Thyroid gland (tissue), 4 donors: ENCODE data around the gene KCTD1. TPM values are rescaled to one million over a fixed set of nuclear protein-coding genes. Genes with fewer than 3 reads are reported as not detected.

Experiments used
- DNase-seq, 2 donors: peaks; one replicate each; pipeline ENCODE4 v3.0.0-alpha.2; 2019
- H3K27ac ChIP-seq, 3 donors: fragments of 200-600 bp; sonication (generic); 1 replicate in 2 of 3; 2 replicates in 1 of 3; pipeline ENCODE4 v1.5.1; 2016 to 2019; ENCODE audit warnings: mild to moderate bottlenecking in 1 of 3, moderate library complexity in 1 of 3
- H3K27me3 ChIP-seq: fragments of 200-600 bp; sonication (generic); one replicate; pipeline ENCODE4 v1.5.1; 2019
- H3K36me3 ChIP-seq, 2 donors: fragments of 200-600 bp; sonication (generic); one replicate each; pipeline ENCODE4 v1.5.1; 2016 to 2019
- H3K4me1 ChIP-seq, 2 donors: fragments of 200-600 bp; sonication (generic); one replicate each; pipeline ENCODE4 v1.5.1; 2017 to 2019
- H3K4me3 ChIP-seq, 3 donors: fragments of 200-600 bp; sonication (generic); replicated peaks in 1 of 3; 1 replicate in 2 of 3; 2 replicates in 1 of 3; pipeline ENCODE4 v1.5.1; 2016; ENCODE audit warnings: mild to moderate bottlenecking in 1 of 3
- H3K9me3 ChIP-seq: fragments of 200-600 bp; sonication (generic); one replicate; pipeline ENCODE4 v1.5.1; 2017
- POLR2A ChIP-seq, 2 donors: fragments of 450-650 bp; IDR thresholded peaks; one replicate each; pipeline ENCODE4 v1.6.1; 2017; ENCODE audit warnings: antibody characterized with exemption in 2 of 2, mild to moderate bottlenecking in 2 of 2, moderate library complexity in 1 of 2
- WGBS, 2 donors: methylation state at CpG; one replicate each; pipeline ENCODE4 v1.1.5; 2017; 5-methylcytosine and 5-hydroxymethylcytosine counted together
- intact Hi-C: fragments of 100-400 bp; cut with DNase I; formaldehyde crosslinking; loops from one replicate; pipeline ENCODE4 v1.15.1; 2023
- total RNA-seq, 4 donors: library from RNA; depleted of rRNA; stranded (reverse); fragments of >200 nt; gene quantifications; one replicate each; pipeline ENCODE4 v1.2.3, GENCODE V29; 2016
- TF ChIP-seq, protein P1 (sequence below), 6 experiments: fragments of 200-600 bp in 3 of 6; fragments of 450-650 bp in 3 of 6; sonication (generic) in 3 of 6; IDR thresholded peaks; one replicate each; pipeline ENCODE4 v1.5.1; 2016 to 2019; ENCODE audit warnings: antibody characterized with exemption in 6 of 6, mild to moderate bottlenecking in 2 of 6, inconsistent platforms in 1 of 6, moderate library complexity in 1 of 6

The KCTD1 gene
- total RNA-seq, 4 donors from 2014 or later: 25.9 to 66.0 (median 34.2) TPM

- Histone ChIP-seq H3K4me3 (no peak overlapping the region), H3K4me1 (no peaks in the 10 kb centered on the region), H3K27me3 (no peaks in the 10 kb centered on the region), H3K27ac (no peak overlapping the region), H3K36me3 (no peaks in the 10 kb centered on the region), H3K9me3 (no peaks in the 10 kb centered on the region)
- intact Hi-C loops: no loop called here
- 75 to 96% methylated on average over 2 of the region's 2 CpGs for WGBS, 2 donors
- DNase-seq: no peak
- TF ChIP-seq POLR2A (IDR thresholded peaks at IDR 0.05): no peak
- TF ChIP-seq, protein P1, sequence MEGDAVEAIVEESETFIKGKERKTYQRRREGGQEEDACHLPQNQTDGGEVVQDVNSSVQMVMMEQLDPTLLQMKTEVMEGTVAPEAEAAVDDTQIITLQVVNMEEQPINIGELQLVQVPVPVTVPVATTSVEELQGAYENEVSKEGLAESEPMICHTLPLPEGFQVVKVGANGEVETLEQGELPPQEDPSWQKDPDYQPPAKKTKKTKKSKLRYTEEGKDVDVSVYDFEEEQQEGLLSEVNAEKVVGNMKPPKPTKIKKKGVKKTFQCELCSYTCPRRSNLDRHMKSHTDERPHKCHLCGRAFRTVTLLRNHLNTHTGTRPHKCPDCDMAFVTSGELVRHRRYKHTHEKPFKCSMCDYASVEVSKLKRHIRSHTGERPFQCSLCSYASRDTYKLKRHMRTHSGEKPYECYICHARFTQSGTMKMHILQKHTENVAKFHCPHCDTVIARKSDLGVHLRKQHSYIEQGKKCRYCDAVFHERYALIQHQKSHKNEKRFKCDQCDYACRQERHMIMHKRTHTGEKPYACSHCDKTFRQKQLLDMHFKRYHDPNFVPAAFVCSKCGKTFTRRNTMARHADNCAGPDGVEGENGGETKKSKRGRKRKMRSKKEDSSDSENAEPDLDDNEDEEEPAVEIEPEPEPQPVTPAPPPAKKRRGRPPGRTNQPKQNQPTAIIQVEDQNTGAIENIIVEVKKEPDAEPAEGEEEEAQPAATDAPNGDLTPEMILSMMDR (IDR thresholded peaks at IDR 0.05): no peak
Observed at GRCh38 chr18:26434887-26435286, 113.5 kb downstream of the KCTD1 start.

DNA sequence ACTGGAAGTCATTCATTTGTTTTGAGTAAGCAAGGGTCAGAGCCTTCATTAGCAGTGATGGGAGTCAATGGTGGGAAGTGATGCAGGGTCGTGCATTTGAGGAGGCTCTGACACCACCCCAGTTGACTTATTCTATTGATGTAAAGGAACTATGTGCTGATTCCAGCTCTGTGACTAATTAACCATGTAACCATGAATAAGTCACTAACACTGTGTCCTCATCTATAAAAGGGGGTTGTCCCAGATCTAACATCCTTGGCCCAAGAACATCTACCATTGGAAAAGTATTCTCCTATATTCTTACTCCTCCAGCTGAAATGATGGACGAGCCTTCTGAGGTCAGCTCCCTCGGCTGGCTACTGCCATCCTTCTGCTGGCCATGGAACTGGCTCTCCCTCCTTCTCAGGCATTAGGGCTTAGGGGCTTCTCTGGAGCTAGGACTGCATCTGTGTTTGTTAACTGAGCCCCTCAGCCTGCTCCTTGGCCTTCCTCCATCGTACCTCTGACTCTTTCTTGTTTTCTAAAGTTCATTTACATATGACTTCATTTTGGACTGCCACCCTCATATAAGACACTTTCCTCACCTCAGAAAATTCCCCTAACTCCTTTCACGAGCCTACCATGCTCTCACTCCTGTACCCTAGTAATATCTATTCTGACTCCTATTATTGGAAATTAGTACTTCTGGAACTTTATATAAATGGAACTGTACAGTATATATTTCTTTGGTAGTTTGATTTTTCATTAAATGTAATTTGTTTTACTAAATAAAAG lies 115.5 kb downstream of the KCTD1 start:
- TF ChIP-seq, protein P1 (IDR thresholded peaks at IDR 0.05): no peak
- no peak for TF ChIP-seq POLR2A (IDR thresholded peaks at IDR 0.05)
- no peaks in the 10 kb centered on the region for H3K4me1 ChIP-seq
- H3K4me3 ChIP-seq: no peak overlapping the region
- no peaks in the 10 kb centered on the region for H3K36me3 ChIP-seq
- intact Hi-C loops: no loop called here
- WGBS, 2 donors: 85 to 87% methylated on average over 5 of the region's 5 CpGs
- H3K27me3 ChIP-seq: no peaks in the 10 kb centered on the region
- no peak overlapping the region for H3K27ac ChIP-seq
- no peaks in the 10 kb centered on the region for H3K9me3 ChIP-seq
- no peak for DNase-seq

DNA sequence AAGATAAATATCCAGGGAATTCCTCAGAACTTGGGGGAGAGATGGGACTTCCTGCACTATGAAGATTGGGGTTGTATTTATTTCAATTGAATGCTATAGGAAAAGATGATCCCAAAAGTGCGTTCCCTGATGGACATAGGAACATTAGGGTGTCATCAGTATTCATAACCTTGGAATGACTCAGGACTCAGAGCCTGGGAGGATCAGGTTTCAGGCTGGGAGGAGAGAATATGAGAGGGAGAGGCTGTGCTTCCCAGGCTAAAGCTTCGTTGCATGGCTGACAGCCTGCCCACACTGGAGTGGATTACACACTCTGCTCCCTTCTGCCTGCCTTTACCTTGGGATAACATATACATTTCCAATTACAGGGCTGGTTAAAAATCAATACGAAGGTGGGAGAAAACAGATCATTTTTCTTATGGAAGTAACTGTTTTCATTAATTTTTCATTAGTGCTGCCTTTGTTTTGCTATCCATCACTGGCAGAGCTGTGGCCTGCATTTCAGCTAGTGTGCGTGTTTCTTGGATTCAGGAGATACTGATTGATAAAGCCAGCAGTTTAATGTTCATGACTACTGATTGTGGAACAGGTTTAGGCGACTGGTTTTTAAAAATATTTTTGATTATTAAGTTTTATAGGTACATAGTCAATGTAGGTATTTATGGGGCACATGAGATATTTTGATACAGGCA lies 118.7 kb downstream of the KCTD1 start:
- no peaks in the 10 kb centered on the region for H3K4me1 ChIP-seq
- no peak overlapping the region for H3K27ac ChIP-seq
- intact Hi-C loops: no loop called here
- H3K27me3 ChIP-seq: no peaks in the 10 kb centered on the region
- H3K9me3 ChIP-seq: no peaks in the 10 kb centered on the region
- WGBS, 2 donors: 51 to 54% methylated on average over 5 of the region's 5 CpGs
- no peak overlapping the region for H3K4me3 ChIP-seq
- DNase-seq: peak in 1 of 2 donors; percentile 15
- TF ChIP-seq POLR2A (IDR thresholded peaks at IDR 0.05): no peak
- TF ChIP-seq, protein P1 (IDR thresholded peaks at IDR 0.05): no peak
- H3K36me3 ChIP-seq: no peaks in the 10 kb centered on the region

- Histone ChIP-seq H3K36me3 (no peaks in the 10 kb centered on the region), H3K4me3 (no peak overlapping the region), H3K27me3 (no peaks in the 10 kb centered on the region), H3K4me1 (no peaks in the 10 kb centered on the region), H3K9me3 (no peaks in the 10 kb centered on the region), H3K27ac (no peak overlapping the region)
- WGBS, 2 donors: 76 to 84% methylated on average over 5 of the region's 5 CpGs
- no peak for TF ChIP-seq POLR2A (IDR thresholded peaks at IDR 0.05)
- TF ChIP-seq, protein P1 (IDR thresholded peaks at IDR 0.05): no peak
- no peak for DNase-seq
- intact Hi-C loops: no loop called here
Observed at GRCh38 chr18:26425148-26425531, 123.2 kb downstream of the KCTD1 start.
